Subcutaneous abdominal adipose tissue (tissue), 5 donors: ENCODE data around the gene CCDC167.

ENCODE experiments used
- H3K27ac ChIP-seq: one replicate; pipeline ENCODE4 v1.7.0; 2013; ENCODE audit warnings: low read depth, mild to moderate bottlenecking, inconsistent platforms, low read length, moderate library complexity
- H3K27me3 ChIP-seq, 5 donors: one replicate each; pipeline ENCODE4 v1.7.0; 2013; ENCODE audit warnings: low read length in 5 of 5, inconsistent platforms in 1 of 5; ENCODE audit not compliant: control insufficient read depth in 5 of 5, insufficient read depth in 4 of 5
- H3K36me3 ChIP-seq, 5 donors: one replicate each; pipeline ENCODE4 v1.7.0; 2013; ENCODE audit warnings: low read length in 5 of 5; ENCODE audit not compliant: control insufficient read depth in 5 of 5, insufficient read depth in 5 of 5
- H3K4me1 ChIP-seq, 5 donors: one replicate each; pipeline ENCODE4 v1.7.0; 2013; ENCODE audit warnings: low read length in 5 of 5, mild to moderate bottlenecking in 3 of 5, moderate library complexity in 1 of 5; ENCODE audit not compliant: control insufficient read depth in 5 of 5, insufficient read depth in 5 of 5
- H3K4me3 ChIP-seq, 5 donors: one replicate each; pipeline ENCODE4 v1.7.0; 2013; ENCODE audit warnings: low read length in 5 of 5, low read depth in 1 of 5
- H3K9ac ChIP-seq, 5 donors: one replicate each; pipeline ENCODE4 v1.7.0; 2013; ENCODE audit warnings: low read length in 5 of 5, mild to moderate bottlenecking in 4 of 5, moderate library complexity in 3 of 5
- H3K9me3 ChIP-seq, 5 donors: one replicate each; pipeline ENCODE4 v1.7.0; 2013; ENCODE audit warnings: low read length in 5 of 5; ENCODE audit not compliant: control insufficient read depth in 5 of 5
- donor health status: healthy.
- donor health status: healthy.
- donor health status: healthy.
- donor health status: healthy.
- donor health status: healthy.

The CCDC167 gene

GRCh38 chr6:37492236-37492972 is 7.3 kb downstream of the CCDC167 start:
- Histone ChIP-seq H3K9ac (no peak overlapping the region), H3K4me3 (no peak overlapping the region), H3K27me3 (peaks cover 0 to 2% (median 0%) of the 10 kb centered on the region in 5 donors), H3K4me1 (peaks cover 0 to 6% (median 3%) of the 10 kb centered on the region in 5 donors), H3K36me3 (peaks cover 0 to 7% (median 0%) of the 10 kb centered on the region in 5 donors), H3K27ac (no peak overlapping the region), H3K9me3 (no peaks in the 10 kb centered on the region)

GRCh38 chr6:37491830-37492208 is 7.9 kb downstream of the CCDC167 start:
- no peaks in the 10 kb centered on the region for H3K9me3 ChIP-seq
- H3K36me3 ChIP-seq = peaks cover 0 to 10% (median 0%) of the 10 kb centered on the region in 5 donors
- no peak overlapping the region for H3K27ac ChIP-seq
- peaks cover 0 to 2% (median 0%) of the 10 kb centered on the region in 5 donors for H3K27me3 ChIP-seq
- no peak overlapping the region for H3K4me3 ChIP-seq
- peaks cover 0 to 6% (median 3%) of the 10 kb centered on the region in 5 donors for H3K4me1 ChIP-seq
- no peak overlapping the region for H3K9ac ChIP-seq

- Histone ChIP-seq H3K9ac (peak overlapping the region in 1 of 5 donors; percentile 36), H3K4me1 (peaks cover 0 to 6% (median 3%) of the 10 kb centered on the region in 5 donors), H3K27me3 (peaks cover 0 to 2% (median 0%) of the 10 kb centered on the region in 5 donors), H3K4me3 (no peak overlapping the region), H3K9me3 (no peaks in the 10 kb centered on the region), H3K27ac (no peak overlapping the region), H3K36me3 (peaks cover 0 to 14% (median 1%) of the 10 kb centered on the region in 5 donors)
These were observed 8.4 kb downstream of the CCDC167 start for GRCh38 chr6:37491171-37491829.

- H3K27me3 ChIP-seq = peaks cover 0 to 2% (median 0%) of the 10 kb centered on the region in 5 donors
- H3K4me3 ChIP-seq = no peak overlapping the region
- H3K9ac ChIP-seq = peak overlapping the region in 2 of 5 donors; percentile 11 to 36
- peaks cover 0 to 6% (median 3%) of the 10 kb centered on the region in 5 donors for H3K4me1 ChIP-seq
- peaks cover 0 to 17% (median 3%) of the 10 kb centered on the region in 5 donors for H3K36me3 ChIP-seq
- H3K9me3 ChIP-seq = no peaks in the 10 kb centered on the region
- H3K27ac ChIP-seq = no peak overlapping the region
These were observed 9.0 kb downstream of the CCDC167 start for GRCh38 chr6:37490536-37491170.

- H3K36me3 ChIP-seq = peaks cover 0 to 23% (median 6%) of the 10 kb centered on the region in 5 donors
- H3K4me3 ChIP-seq = no peak overlapping the region
- H3K9me3 ChIP-seq = no peaks in the 10 kb centered on the region
- H3K27ac ChIP-seq = no peak overlapping the region
- peaks cover 0 to 2% (median 0%) of the 10 kb centered on the region in 5 donors for H3K27me3 ChIP-seq
- peaks cover 0 to 6% (median 3%) of the 10 kb centered on the region in 5 donors for H3K4me1 ChIP-seq
- peak overlapping the region in 1 of 5 donors; percentile 11 for H3K9ac ChIP-seq
These were observed 9.9 kb downstream of the CCDC167 start for GRCh38 chr6:37489697-37490336.

- Histone ChIP-seq H3K9ac (no peak overlapping the region), H3K4me1 (peaks cover 0 to 6% (median 3%) of the 10 kb centered on the region in 5 donors), H3K36me3 (peaks cover 0 to 30% (median 11%) of the 10 kb centered on the region in 5 donors), H3K27me3 (peaks cover 0 to under 1% (median 0%) of the 10 kb centered on the region in 5 donors), H3K9me3 (no peaks in the 10 kb centered on the region), H3K4me3 (no peak overlapping the region), H3K27ac (no peak overlapping the region)
These were observed 11.2 kb downstream of the CCDC167 start for GRCh38 chr6:37488476-37488875.

GRCh38 chr6:37487591-37488380 is 11.9 kb downstream of the CCDC167 start:
- Histone ChIP-seq H3K27me3 (no peaks in the 10 kb centered on the region), H3K9me3 (no peaks in the 10 kb centered on the region), H3K27ac (no peak overlapping the region), H3K9ac (no peak overlapping the region), H3K36me3 (peaks cover 0 to 37% (median 17%) of the 10 kb centered on the region in 5 donors), H3K4me1 (peaks cover 0 to 6% (median 3%) of the 10 kb centered on the region in 5 donors), H3K4me3 (no peak overlapping the region)

GRCh38 chr6:37486121-37486839 is 13.4 kb downstream of the CCDC167 start:
- no peaks in the 10 kb centered on the region for H3K9me3 ChIP-seq
- H3K9ac ChIP-seq = no peak overlapping the region
- H3K36me3 ChIP-seq = peaks cover 0 to 52% (median 32%) of the 10 kb centered on the region in 5 donors
- H3K27me3 ChIP-seq = no peaks in the 10 kb centered on the region
- no peak overlapping the region for H3K4me3 ChIP-seq
- H3K4me1 ChIP-seq = peaks cover 0 to 6% (median 3%) of the 10 kb centered on the region in 5 donors
- H3K27ac ChIP-seq = no peak overlapping the region
